Muscle layer of duodenum (tissue), 2 donors: ENCODE measurements around the gene TNFRSF8.

ENCODE experiments used
- H3K27ac ChIP-seq: one replicate; pipeline ENCODE4 v1.7.0; 2013; ENCODE audit warnings: mild to moderate bottlenecking, low read length
- H3K27me3 ChIP-seq: one replicate; pipeline ENCODE4 v1.7.0; 2013; ENCODE audit warnings: low read depth, mild to moderate bottlenecking, control low read depth, low read length
- H3K36me3 ChIP-seq, 2 donors: one replicate each; pipeline ENCODE4 v1.7.0; 2013; ENCODE audit warnings: low read length in 2 of 2, control low read depth in 1 of 2, mild to moderate bottlenecking in 1 of 2; ENCODE audit not compliant: insufficient read depth in 2 of 2, control insufficient read depth in 1 of 2
- H3K4me1 ChIP-seq, 2 donors: one replicate each; pipeline ENCODE4 v1.7.0; 2013; ENCODE audit warnings: low read length in 2 of 2, mild to moderate bottlenecking in 2 of 2, control low read depth in 1 of 2, moderate library complexity in 1 of 2; ENCODE audit not compliant: insufficient read depth in 2 of 2, control insufficient read depth in 1 of 2
- H3K4me3 ChIP-seq, 2 donors: one replicate each; pipeline ENCODE4 v1.7.0; 2013; ENCODE audit warnings: low read length in 2 of 2, low read depth in 1 of 2, mild to moderate bottlenecking in 1 of 2
- H3K9me3 ChIP-seq, 2 donors: one replicate each; pipeline ENCODE4 v1.7.0; 2013; ENCODE audit warnings: low read length in 2 of 2, control low read depth in 1 of 2, mild to moderate bottlenecking in 1 of 2; ENCODE audit not compliant: control insufficient read depth in 1 of 2
- donor health status: healthy.

The TNFRSF8 gene

DNA sequence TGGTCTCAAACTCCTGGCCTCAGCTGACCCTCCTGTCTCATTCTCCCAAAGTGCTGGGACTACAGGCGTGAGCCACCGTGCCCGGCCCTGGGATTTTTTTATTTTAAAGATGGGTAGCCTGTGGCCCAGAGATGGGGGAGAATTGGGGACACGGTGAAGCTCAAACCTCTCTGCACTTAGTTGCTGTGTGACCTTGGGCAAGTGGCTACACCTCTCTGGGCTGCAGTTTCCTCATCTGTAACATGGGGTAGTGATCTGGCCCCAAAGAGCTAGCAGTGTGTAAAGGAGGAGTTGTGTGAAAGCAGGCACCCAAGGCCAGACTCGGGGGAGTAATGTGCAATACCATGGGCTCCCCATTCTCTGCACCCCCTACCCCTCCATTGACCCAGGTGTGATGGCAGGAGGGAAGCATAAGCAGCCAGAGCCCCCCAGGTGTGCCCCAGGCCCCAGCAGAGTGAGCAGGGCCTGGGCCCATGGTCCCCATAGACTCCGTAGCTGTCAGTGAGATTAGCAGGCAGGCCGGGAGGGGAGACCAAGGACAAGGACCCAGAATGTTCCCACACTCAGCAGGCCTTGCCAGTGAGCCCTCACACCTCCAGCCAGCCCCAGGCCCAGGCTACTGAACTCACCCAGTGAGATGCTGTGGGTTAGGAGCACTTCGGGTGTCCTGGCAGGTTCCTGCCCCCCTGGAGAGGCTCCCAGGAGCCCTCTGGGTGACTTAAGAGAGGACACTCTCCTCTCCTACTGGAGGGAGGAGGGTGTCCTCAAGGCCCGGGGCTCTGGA is 17.9 kb downstream of the TNFRSF8 start:
- Histone ChIP-seq H3K36me3 (no peaks in the 10 kb centered on the region), H3K4me3 (no peak overlapping the region), H3K27ac (no peak overlapping the region), H3K27me3 (no peaks in the 10 kb centered on the region), H3K4me1 (no peaks in the 10 kb centered on the region), H3K9me3 (peaks cover 2 to 4% of the 10 kb centered on the region in 2 donors)

DNA sequence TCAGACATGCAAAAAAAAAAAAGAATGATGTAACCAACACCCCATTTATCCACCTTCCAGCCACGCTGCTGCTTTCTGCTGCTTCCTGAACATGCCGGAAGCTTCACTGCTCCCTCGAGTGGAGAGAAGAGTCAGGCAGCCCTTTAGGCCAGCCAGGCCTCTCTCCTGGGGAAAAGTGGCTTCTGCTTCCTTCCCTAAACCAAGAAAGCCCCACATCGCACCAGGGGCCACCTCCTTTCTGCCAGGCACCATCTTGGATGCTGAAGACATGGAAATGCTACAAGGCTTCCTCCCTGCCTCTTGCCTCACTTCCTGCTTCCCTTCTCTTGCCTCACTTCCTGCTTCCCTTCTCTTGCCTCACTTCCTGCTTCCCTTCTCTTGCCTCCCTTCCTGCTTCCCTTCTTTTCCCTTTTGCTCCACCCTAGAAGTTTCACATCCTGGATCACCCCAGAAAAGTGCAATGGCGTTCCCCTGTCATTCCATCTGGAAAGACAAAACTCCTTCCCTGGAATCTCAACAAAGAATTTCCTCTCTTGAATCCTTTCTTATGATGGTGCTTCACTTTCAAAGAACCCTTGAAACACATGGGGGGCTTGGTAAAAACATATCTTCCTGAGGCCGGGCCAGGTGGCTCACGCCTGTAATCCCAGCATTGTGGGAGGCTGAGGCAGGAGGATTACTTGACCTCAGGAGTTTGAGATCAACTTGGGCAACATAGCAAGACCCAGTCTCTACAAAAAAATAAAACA is 18.7 kb downstream of the TNFRSF8 start:
- no peaks in the 10 kb centered on the region for H3K27me3 ChIP-seq
- H3K27ac ChIP-seq, result no peak overlapping the region
- no peak overlapping the region for H3K4me3 ChIP-seq
- H3K9me3 ChIP-seq, result peaks cover 4% of the 10 kb centered on the region in 2 donors
- no peaks in the 10 kb centered on the region for H3K36me3 ChIP-seq
- H3K4me1 ChIP-seq, result no peaks in the 10 kb centered on the region

DNA sequence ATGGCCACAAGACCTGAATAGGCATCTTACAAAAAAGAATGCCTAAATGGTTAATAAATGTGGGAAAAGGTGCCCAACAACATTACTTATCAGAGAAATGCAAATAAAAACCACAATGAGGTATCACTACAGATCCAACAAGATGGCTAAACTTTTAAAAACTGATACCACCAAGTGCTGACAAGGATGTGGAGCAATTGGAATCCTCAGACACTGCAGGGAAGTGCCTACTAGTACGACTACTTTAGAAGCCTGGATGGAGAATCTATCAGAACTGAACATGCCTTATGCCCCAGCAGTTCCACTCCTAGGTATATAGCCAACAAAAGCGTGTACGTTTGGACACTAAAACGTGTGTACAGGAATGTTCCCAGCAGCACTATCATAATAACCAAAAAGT is 19.9 kb downstream of the TNFRSF8 start:
- Histone ChIP-seq H3K9me3 (peaks cover 4% of the 10 kb centered on the region in 2 donors), H3K4me3 (no peak overlapping the region), H3K27ac (no peak overlapping the region), H3K4me1 (no peaks in the 10 kb centered on the region), H3K27me3 (no peaks in the 10 kb centered on the region), H3K36me3 (no peaks in the 10 kb centered on the region)

DNA sequence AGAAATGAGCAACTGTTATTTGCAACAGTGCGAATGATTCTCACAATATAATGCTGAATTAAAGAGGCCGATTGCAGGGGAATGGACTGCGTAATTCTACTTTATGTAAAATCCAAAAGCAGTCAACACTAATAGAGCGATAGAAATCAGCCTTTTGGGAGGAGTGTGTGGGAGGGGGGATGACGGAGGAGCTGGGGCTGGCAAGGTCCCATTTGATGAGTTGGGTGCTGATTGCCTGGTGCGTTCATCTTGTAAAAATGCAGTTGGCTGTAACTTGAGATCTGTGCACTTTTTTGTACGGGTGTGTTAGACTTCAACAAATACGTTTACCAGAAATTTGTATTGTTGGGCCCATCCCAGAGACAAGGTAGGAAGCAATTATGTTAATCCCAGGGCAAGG is 20.7 kb downstream of the TNFRSF8 start:
- Histone ChIP-seq H3K9me3 (peaks cover 4% of the 10 kb centered on the region in 2 donors), H3K4me1 (no peaks in the 10 kb centered on the region), H3K27ac (no peak overlapping the region), H3K36me3 (no peaks in the 10 kb centered on the region), H3K27me3 (no peaks in the 10 kb centered on the region), H3K4me3 (no peak overlapping the region)

DNA sequence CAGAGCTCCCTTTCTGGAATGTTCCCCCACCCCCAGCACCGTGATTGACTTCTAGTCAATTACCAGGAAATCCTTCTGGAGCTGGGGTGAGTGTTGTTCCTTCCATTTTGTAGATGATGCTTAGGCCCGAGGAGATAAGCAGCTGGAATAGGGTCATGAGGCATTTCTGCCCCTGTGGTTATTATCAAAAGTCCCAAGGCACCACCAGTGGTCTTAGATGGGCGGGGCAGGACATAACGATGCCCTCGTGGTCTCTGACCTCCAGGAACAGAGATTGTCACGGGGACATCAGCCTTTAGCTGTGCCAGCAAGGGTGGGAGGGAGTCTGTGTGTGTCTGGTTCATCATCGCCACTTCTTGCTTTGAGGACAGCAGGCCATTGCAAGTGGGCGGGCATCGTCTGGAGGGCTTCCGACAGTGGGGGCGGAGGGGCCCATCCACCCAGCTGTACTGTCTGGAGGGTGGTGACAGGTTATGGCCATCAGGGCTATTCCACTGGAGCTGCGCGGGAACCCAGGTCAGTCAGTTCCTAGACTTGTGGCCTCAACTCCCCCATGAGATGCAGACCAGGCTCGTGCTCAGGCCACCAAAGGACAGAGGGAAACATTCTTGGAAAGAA is 22.6 kb downstream of the TNFRSF8 start:
- Histone ChIP-seq H3K36me3 (no peaks in the 10 kb centered on the region), H3K27ac (no peak overlapping the region), H3K9me3 (peaks cover 4% of the 10 kb centered on the region in 2 donors), H3K27me3 (no peaks in the 10 kb centered on the region), H3K4me3 (no peak overlapping the region), H3K4me1 (no peaks in the 10 kb centered on the region)

DNA sequence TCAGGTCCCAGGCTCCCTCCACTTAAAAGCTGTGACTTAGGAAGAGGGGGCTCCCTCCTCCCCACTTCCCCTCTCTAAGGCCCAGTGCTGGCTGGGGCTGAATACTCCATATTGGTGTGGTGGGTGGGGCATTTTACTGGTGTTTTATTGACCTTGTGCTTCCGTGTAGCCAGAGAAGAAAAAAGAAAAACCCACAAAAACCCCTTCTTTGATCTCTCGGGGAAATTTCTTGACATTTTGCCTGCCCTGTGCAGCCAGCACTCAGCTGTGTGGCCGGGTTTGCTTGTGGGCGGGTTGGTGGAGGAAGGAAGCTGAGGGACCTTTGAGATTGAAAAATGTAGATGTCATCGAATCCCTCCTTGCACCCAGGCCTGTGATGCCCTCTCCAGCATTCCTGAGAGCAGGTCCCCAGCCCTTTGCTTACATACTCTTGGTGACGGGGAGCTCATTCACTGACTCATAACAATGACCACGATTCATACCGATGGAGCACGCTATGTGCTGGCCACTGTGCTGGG is 24.8 kb downstream of the TNFRSF8 start:
- H3K4me3 ChIP-seq, result no peak overlapping the region
- no peak overlapping the region for H3K27ac ChIP-seq
- no peaks in the 10 kb centered on the region for H3K36me3 ChIP-seq
- no peaks in the 10 kb centered on the region for H3K27me3 ChIP-seq
- no peaks in the 10 kb centered on the region for H3K4me1 ChIP-seq
- H3K9me3 ChIP-seq, result peaks cover 2 to 4% of the 10 kb centered on the region in 2 donors

DNA sequence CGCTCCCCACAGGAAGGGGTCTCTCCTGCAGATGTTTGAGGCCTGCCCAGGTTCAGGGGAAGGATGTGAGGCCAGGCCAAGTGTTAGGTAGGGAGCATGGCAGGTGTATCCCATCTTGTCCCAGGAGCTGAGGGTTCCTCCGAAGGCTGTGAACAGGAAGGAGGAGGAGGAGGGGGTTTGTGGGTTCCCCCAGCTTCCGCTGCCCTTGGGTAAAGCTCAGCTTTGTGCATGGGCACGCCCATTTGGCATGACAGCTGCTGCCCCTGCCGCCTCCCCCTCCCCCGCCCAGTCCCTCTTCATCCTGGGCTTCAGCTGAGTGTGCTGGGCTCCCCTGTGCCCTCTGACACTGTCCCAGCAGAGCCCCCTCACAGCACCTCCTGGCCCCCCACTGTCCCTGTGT is 25.5 kb downstream of the TNFRSF8 start:
- Histone ChIP-seq H3K4me1 (no peaks in the 10 kb centered on the region), H3K36me3 (no peaks in the 10 kb centered on the region), H3K27ac (no peak overlapping the region), H3K9me3 (peaks cover 0 to 4% of the 10 kb centered on the region in 2 donors), H3K4me3 (no peak overlapping the region), H3K27me3 (no peaks in the 10 kb centered on the region)

DNA sequence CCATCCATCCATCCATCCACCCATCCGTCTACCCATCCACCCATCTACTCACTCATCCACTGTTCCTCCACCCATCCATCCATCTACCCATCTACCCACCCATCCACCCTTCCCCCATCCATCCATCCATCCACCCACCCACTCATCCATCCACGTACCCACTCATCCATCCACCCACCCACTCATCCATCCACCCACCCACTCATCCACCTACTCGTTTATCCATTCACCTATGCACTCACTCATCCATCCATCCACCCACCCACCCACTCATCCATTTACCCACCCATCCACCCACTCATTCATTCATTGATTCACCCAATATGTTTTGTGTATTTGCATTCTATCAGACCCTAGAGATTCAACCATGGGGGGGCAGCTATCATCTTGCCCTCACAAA is 27.2 kb downstream of the TNFRSF8 start:
- Histone ChIP-seq H3K27me3 (no peaks in the 10 kb centered on the region), H3K4me3 (no peak overlapping the region), H3K36me3 (no peaks in the 10 kb centered on the region), H3K9me3 (peaks cover 0 to 4% of the 10 kb centered on the region in 2 donors), H3K4me1 (no peaks in the 10 kb centered on the region), H3K27ac (no peak overlapping the region)

DNA sequence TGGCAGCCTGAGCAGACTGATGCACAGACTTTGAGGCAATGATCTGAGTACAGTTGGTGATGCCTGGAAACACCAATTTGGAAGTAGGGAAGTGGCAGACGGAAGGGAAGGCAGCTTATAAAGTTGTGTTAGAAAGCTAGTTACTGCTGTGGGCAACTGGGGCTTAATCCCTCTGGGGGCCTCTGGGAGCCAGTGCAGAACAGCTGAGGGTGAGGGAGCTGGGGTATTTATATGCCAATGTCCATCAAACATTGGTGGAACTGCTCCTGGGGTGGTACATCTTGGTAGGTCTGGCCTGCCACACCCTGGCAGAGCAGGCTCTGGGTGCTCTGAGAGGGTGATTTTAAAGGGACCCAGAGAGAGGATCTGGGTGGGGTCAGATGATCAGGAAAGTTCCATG is 28.1 kb downstream of the TNFRSF8 start:
- Histone ChIP-seq H3K27ac (no peak overlapping the region), H3K27me3 (no peaks in the 10 kb centered on the region), H3K4me1 (no peaks in the 10 kb centered on the region), H3K4me3 (no peak overlapping the region), H3K36me3 (no peaks in the 10 kb centered on the region), H3K9me3 (no peaks in the 10 kb centered on the region)

DNA sequence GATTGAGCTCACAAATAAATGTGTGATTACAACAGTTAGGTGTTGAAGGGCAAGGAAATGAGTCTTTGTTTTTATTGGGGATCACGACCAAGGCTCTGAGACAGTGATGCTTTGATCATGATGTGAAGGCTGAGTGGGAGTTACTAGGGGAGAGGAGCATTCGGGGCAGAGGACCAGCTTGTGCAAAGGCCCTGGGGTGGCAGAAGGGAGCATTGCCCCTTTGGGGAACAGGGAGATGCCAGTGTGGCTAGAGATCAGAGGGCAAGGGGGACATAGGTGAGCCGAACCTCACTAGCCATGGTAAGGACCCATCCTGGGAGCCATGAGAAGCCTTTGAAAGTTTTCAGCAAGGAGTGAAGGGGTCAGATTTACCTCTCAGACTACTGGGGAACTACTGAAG is 31.1 kb downstream of the TNFRSF8 start:
- Histone ChIP-seq H3K4me1 (no peaks in the 10 kb centered on the region), H3K4me3 (no peak overlapping the region), H3K27me3 (no peaks in the 10 kb centered on the region), H3K27ac (no peak overlapping the region), H3K9me3 (peaks cover 0 to 9% of the 10 kb centered on the region in 2 donors), H3K36me3 (no peaks in the 10 kb centered on the region)
